ENCODE results near the gene WNT5A. TPM values are rescaled to one million over a fixed set of nuclear protein-coding genes. Genes with fewer than 3 reads are reported as not detected.

WNT5A gene
- total RNA-seq, 8 experiments from 2014 or later = 0.92 to 47.9 (median 18.9) TPM

DNA sequence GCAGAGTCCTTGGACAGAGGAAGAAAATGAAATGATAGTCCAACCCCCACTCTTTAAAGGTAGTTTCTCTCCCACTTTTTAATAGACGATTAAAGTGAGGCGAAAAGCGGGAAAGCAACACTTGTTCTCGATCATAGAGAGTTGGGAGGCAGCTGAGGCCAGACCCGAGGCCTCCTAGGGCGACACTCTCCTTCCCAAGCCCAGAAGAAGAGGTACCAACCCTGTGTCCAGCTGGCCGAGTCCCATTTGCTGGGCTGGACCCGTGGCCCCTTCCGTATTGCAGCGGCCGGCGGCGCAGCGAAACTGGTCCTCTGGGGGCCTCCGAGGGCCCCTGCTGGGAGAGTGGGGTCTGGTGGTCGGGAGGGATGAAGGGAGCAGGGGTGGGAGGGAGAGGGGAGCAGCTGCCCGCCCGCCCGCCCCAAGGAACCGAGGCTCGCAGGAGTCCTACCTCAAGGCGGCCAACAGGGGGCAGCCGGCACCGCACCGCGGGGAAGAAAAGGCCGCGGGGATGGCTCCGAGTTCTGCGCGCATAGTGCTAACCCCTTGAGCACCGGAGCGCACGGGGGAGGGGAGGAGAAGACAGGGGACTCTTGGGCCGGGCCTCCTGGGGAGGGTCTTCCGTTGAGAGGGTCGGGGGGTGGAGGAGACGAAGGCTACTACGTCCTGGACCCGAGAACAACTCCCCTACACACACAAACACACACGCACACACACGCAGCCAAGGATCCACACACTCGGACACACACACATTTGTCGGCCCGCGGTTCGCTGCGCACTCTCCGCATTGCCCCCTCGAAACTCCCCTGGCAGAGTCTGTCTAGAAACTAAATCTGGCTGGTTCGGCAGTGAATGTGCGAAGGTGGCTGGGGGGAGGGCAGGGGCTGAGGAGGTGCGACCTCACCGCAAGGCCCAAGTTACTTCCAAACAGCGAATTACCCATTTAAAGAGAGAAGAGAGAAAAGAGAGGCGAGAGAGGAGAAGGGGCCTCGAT is 2.0 kb downstream of the WNT5A start:
- Histone ChIP-seq H3K4me1 (replicated peaks in 1 of 2) (peaks cover 9 to 24% of the 10 kb centered on the region in 2 donors), H3K4me3 (peak overlapping the region; percentile 45 to 81 (median 48)), H3K27ac (peak overlapping the region in 1 of 2 donors; percentile 4)
- ATAC-seq (replicated peaks in 6 of 8) = peak; percentile 13 to 71 (median 62)
- in situ Hi-C loops (cut with MboI; ENCODE audit: low pct_unique_long_range_greater_than_20kb in 2 of 9, low sequenced_read_pairs in 9 of 9, unreplicated experiment in 9 of 9) = loop anchor here in 6 of 9 experiments (25.0 kb wide), 5 partner anchors 227 to 777 kb away; no protein-coding TSS in a partner anchor
- WGBS, 10 experiments = 0 to 60% (median 13%) methylated on average over 1 to 7 of the region's 57 CpGs; no CpG with 5 or more reads in 2 of the 10 experiments

DNA sequence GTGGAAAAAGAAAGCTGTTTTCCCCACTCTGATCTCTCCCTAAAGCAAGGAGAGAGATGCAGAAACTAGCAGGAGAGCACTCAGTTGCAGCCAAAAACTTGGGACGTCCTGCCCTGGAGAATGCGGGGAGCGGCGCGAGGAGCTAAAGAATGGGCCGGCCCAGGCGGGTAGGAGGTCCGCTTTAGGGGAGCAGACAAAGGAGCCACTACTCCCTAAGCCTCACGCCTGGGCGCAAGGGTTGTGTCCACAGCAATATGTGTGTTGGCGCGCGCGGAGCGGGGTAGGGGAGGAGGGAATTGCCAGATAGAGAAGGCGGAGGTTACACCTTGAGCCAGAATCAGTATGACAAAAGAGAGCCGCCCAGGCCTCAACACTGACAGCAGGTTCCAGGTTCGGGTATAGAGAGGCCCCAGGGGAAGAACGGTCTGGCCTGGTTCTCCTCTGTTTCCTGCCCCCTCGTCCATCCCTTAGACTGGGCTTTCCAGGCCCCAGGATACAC is 2.9 kb downstream of the WNT5A start:
- no peak for ATAC-seq (replicated peaks in 6 of 8)
- H3K4me1 ChIP-seq (replicated peaks in 1 of 2) = peaks cover 9 to 22% of the 10 kb centered on the region in 2 donors
- H3K4me3 ChIP-seq = peak overlapping the region in 1 of 5 donors; percentile 48
- H3K27ac ChIP-seq = no peak overlapping the region
- WGBS, 10 experiments = 12 to 80% (median 70%) methylated on average over 1 to 5 of the region's 20 CpGs; no CpG with 5 or more reads in 7 of the 10 experiments
- in situ Hi-C loops (cut with MboI; ENCODE audit: low pct_unique_long_range_greater_than_20kb in 2 of 9, low sequenced_read_pairs in 9 of 9, unreplicated experiment in 9 of 9) = loop anchor here in 6 of 9 experiments (25.0 kb wide), 5 partner anchors 228 to 778 kb away; no protein-coding TSS in a partner anchor

DNA sequence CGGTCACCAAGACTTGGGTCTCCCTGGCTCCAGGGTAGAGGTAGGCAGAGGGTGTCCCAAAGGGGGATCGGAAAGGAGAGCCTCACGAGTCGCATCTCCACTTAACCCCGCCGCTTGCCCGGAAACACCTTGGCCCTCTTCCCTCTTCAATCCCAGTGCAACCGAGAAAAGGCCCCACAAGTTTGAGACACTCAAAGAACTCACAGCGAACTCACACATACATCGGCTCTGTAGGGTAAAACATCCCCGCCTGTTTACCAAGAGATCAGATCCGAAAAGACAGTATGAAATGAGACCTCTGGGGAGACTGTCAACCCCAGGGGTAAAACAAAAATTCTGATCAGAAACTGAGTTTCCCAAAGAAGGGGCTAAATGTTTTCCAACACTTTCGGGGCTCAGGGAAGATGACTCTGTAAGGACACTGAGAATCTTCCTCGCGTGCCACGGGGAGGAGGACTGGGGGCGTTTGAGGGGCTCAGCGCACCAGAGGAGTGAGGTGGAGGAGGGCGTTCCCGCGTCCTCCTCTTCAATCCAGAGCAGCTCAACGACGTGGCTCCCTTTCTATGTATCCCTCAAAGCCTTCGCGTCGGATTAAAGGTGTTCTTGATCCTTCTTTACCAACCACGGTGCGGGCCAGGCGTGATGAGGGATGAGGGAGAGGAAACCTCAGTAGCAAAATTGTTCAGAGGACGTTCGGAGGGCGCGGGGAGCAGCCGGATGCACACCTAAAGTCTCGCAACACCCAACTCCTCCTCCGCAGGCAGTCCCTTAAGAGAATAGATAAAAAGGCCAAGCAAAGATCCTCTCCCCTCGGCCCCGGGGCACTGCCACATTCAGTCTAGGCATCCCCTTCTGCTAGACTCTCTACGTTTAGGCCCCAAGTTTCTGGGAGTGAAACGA is 3.7 kb downstream of the WNT5A start:
- H3K4me1 ChIP-seq (replicated peaks in 1 of 2) = peaks cover 9 to 22% of the 10 kb centered on the region in 2 donors
- in situ Hi-C loops (cut with MboI; ENCODE audit: low pct_unique_long_range_greater_than_20kb in 2 of 9, low sequenced_read_pairs in 9 of 9, unreplicated experiment in 9 of 9) = loop anchor here in 6 of 9 experiments (25.0 kb wide), 5 partner anchors 229 to 779 kb away; no protein-coding TSS in a partner anchor
- H3K27ac ChIP-seq = no peak overlapping the region
- peak overlapping the region in 2 of 5 donors; percentile 40 to 48 for H3K4me3 ChIP-seq
- WGBS, 10 experiments = 6 to 93% (median 30%) methylated on average over 4 to 20 of the region's 40 CpGs; no CpG with 5 or more reads in 3 of the 10 experiments
- ATAC-seq (replicated peaks in 6 of 8) = no peak

DNA sequence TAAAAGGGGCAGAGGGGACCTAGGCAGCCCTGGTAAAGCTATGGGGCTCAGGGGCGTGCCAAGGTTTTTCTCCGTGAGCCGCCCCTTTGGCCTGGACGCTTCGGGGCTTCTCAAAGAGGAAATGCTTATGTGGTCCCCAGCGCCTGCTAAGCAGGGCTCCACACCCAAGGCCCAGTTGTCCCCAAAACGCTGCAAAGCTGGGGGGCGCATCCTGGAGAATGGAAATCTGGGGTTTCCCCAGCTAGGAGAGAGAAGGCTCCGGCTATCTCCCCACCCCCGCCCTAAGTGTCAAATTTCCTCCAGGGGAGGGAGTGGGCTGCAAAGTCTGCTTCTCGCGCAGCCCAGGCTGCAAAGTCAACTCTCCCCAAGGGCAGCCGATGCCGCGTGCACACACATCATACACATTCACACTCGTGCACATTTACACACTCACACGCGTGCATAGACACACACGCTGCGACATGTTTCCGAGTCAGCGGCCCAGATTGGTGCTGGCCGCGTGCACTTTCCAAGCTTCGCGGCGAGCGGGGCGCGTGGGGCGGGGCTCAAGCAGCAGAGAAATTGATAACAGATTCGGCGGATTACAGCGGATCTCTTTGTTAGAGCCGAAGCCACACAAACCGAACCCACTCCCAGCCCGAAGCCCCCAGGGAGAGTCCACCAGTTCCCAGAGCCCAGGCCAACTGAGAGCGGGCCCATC is 4.5 kb downstream of the WNT5A start:
- WGBS, 10 experiments = 0 to 20% (median 6%) methylated on average over 1 to 7 of the region's 38 CpGs; no CpG with 5 or more reads in 4 of the 10 experiments
- peak in 4 of 8 experiments; percentile 1 to 14 (median 10) for ATAC-seq (replicated peaks in 6 of 8)
- H3K4me1 ChIP-seq (replicated peaks in 1 of 2) = peaks cover 9 to 23% of the 10 kb centered on the region in 2 donors
- H3K4me3 ChIP-seq = peak overlapping the region in 3 of 5 donors; percentile 40 to 48 (median 41)
- H3K27ac ChIP-seq = peak overlapping the region in 1 of 2 donors; percentile 30
- in situ Hi-C loops (cut with MboI; ENCODE audit: low pct_unique_long_range_greater_than_20kb in 2 of 9, low sequenced_read_pairs in 9 of 9, unreplicated experiment in 9 of 9) = loop anchor here in 6 of 9 experiments (25.0 kb wide), 5 partner anchors 230 to 780 kb away; no protein-coding TSS in a partner anchor

DNA sequence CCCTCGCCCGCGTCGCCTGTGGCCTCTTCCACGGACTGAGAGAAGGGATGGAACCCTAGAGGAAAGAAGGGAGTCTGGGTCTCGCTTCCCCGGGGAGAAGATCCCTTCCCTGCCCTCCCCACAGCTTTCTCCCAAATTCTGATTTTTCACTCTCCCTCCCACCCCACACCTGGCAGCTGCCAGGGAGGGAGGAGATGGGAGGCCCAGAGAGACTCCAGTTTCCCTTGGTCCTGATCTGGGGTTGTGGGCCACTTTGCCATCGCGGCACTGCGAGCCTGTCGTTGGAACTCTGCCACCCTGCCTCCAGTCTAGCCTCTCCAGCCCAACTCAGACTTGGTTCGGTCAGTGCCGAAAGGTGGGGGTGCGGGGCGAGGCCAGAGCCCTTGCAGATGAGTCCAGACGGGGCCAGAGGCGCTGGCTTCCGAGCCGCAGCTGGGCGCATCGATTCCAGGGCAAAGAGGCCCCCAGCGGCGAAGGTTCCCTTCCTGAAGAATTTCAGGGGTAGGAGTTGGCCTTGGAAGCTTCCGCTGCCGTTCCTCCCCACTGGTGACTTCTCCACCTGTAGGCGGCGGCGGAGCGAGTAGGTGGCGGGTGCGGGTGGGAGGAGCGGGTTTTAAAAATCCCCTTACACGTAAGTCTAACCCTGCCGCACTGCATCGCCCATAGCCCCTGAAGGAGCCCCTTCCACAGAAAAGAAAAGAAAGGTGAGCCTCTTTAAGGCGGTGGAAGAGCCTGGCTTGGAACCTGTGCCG is 5.2 kb downstream of the WNT5A start:
- peaks cover 7 to 30% of the 10 kb centered on the region in 2 donors for H3K4me1 ChIP-seq (replicated peaks in 1 of 2)
- H3K4me3 ChIP-seq = peak overlapping the region; percentile 1 to 48 (median 40)
- ATAC-seq (replicated peaks in 6 of 8) = peak; percentile 1 to 42 (median 14)
- H3K27ac ChIP-seq = peak overlapping the region in 1 of 2 donors; percentile 30
- in situ Hi-C loops (cut with MboI; ENCODE audit: low pct_unique_long_range_greater_than_20kb in 2 of 9, low sequenced_read_pairs in 9 of 9, unreplicated experiment in 9 of 9) = loop anchor here in 6 of 9 experiments (25.0 kb wide), 5 partner anchors 230 to 780 kb away; no protein-coding TSS in a partner anchor
- 0 to 7% (median 3%) methylated on average over 2 to 7 of the region's 37 CpGs; no CpG with 5 or more reads in 6 of the 10 experiments for WGBS, 10 experiments

DNA sequence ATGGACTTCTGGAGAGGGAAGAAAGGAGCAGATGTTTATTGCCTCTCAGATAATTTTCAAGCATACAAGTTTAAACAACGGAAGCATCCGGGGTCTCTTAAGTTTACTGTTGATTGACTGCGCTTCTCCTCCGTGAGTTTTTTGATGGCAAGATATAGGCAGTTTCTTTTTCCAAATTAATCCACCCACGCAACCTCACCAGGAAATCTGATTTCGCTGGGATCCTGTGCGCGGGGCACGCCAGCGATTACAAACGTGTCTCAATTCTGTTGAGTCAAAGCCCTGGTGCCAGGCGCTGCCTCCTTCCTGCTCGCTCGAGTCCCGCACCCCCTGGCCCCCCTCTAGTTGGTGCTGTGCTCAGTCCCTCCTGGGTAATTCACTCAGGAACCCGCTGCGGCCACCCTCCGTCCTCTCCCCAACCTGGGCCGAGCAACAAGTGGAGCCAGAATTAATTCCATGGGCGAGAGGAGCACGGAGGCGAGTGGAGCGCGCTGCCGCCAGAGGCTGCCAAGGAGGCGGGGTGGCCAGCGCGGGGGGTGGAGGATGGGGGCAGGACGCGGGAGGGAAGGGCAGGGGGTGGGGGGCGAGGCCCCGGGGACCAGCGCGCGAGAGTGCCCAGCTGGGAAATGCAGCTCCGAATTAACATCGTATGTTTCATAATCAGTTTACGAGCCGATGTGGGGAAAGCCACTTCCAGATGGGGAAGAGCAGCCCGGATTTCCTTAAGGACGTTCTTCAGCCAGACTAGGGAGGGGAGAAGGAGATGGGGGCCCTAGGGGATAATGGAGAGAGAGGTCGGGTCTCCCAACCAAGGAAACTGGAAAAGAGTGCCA is 6.0 kb downstream of the WNT5A start:
- 0 to 50% (median 6%) methylated on average over 1 to 11 of the region's 42 CpGs; no CpG with 5 or more reads in 1 of the 10 experiments for WGBS, 10 experiments
- in situ Hi-C loops (cut with MboI; ENCODE audit: low pct_unique_long_range_greater_than_20kb in 2 of 9, low sequenced_read_pairs in 9 of 9, unreplicated experiment in 9 of 9) = loop anchor here in 6 of 9 experiments (25.0 kb wide), 5 partner anchors 231 to 781 kb away; no protein-coding TSS in a partner anchor
- ATAC-seq (replicated peaks in 6 of 8) = peak; percentile 20 to 43 (median 32)

DNA sequence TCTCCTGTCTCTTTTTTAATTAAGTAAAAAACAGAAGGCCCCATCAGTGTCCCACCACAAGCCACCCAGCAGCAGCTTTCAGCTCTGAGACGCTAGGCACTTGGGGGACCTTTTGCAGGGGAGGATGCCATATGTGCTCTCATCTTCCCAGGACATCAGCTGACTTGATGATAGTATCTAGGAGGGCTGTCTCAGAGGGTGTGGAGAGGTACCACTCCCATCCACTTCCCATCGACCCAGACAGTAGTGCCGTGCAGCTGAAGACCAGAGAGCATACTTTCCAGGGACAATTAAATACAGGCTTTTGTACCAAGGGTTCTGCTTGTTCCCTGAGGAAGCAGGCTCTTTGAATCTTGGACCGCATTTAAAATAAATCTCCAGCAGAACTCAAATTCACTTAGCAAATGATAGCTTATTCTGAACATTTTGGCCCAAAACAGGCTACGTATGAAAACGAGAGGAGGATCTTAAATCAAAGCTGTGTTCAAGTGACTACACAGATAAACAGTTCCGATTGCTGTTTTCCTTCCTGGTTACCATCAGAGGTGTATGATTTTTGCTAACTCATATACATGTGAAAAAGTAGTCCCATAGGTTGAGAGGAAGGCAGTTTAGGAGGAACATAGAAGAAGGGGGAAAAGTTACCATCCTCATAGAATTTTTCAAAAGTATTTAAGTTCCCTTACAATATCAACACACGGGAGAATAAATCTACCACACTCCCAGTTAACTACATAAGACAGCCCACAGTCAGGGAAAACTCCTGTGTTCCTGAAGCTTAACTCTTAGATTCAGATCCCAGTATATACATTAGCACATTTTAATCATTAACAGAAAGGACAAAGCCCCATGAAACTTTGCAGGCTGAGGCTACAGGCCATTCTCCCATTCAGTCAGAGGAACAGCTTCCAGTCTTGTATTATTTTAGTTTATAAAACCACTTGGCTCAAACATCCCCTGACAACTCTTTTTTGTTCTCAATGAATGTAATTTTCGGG is 9.5 kb downstream of the WNT5A start:
- peak in 6 of 8 experiments; percentile 6 to 45 (median 29) for ATAC-seq (replicated peaks in 6 of 8)
- 20 to 76% (median 48%) methylated on average over 2 to 8 of the region's 9 CpGs for WGBS, 10 experiments

More for the DNA sequence above, 6.0 kb downstream of the WNT5A start:
- Histone ChIP-seq H3K27ac (no peak overlapping the region), H3K4me1 (replicated peaks in 1 of 2) (peaks cover 7 to 35% of the 10 kb centered on the region in 2 donors), H3K4me3 (peak overlapping the region; percentile 14 to 48 (median 40))

DNA sequence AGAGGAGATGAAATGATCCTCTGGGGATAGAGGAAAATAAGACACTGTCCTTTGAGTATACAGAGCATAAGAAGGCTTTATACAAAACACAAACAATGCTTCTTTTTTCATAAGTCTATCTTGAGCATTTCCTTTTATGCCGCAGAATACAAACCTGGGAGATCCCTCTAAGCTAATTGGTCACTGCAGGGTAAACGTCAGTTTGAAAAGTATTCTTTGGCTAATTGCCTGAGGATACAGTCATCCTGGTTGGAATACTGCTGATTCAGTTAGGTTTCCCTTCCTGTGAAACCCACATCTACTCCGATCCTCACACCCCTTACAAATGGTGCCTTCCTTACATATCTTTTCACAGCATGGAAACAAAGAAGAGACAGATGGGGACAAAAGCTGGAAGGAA is 10.6 kb downstream of the WNT5A start:
- ATAC-seq (replicated peaks in 6 of 8) = peak in 1 of 8 experiments; percentile 31
- in situ Hi-C loops (cut with MboI; ENCODE audit: low pct_unique_long_range_greater_than_20kb in 2 of 9, low sequenced_read_pairs in 9 of 9, unreplicated experiment in 9 of 9) = loop anchor here in 6 of 9 experiments (25.0 kb wide), 5 partner anchors 236 to 786 kb away; no protein-coding TSS in a partner anchor
- 0 to 75% (median 33%) methylated on average over 1 to 3 of the region's 3 CpGs; no CpG with 5 or more reads in 2 of the 10 experiments for WGBS, 10 experiments
- Histone ChIP-seq H3K4me1 (replicated peaks in 1 of 2) (peaks cover 3 to 36% of the 10 kb centered on the region in 2 donors), H3K4me3 (no peak overlapping the region), H3K27ac (no peak overlapping the region)

More for the DNA sequence above, 9.5 kb downstream of the WNT5A start:
- Histone ChIP-seq H3K4me3 (peak overlapping the region in 1 of 5 donors; percentile 6), H3K27ac (peak overlapping the region in 1 of 2 donors; percentile 55), H3K4me1 (replicated peaks in 1 of 2) (peaks cover 7 to 38% of the 10 kb centered on the region in 2 donors)
- in situ Hi-C loops (cut with MboI; ENCODE audit: low pct_unique_long_range_greater_than_20kb in 2 of 9, low sequenced_read_pairs in 9 of 9, unreplicated experiment in 9 of 9) = loop anchor here in 6 of 9 experiments (25.0 kb wide), 5 partner anchors 235 to 785 kb away; no protein-coding TSS in a partner anchor

DNA sequence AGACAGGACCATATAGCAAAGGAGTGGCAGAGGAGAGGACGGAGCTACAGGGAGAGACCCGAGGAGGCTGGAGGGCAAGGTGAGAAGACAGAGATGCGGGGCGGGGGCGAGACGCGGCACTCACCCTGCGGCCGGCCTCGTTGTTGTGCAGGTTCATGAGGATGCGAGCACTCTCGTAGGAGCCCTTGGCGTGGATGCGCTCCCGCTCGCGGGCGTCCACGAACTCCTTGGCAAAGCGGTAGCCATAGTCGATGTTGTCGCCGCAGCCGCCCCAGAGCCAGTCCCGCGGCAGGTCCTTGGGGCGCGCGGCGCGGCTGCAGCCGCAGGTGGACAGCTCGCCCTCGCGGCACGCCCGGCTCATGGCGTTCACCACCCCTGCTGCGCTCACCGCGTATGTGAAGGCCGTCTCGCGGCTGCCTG is 12.9 kb downstream of the WNT5A start:
- peak in 4 of 8 experiments; percentile 31 to 73 (median 70) for ATAC-seq (replicated peaks in 6 of 8)
- Histone ChIP-seq H3K27ac (no peak overlapping the region), H3K4me1 (replicated peaks in 1 of 2) (peaks cover 0 to 30% of the 10 kb centered on the region in 2 donors), H3K4me3 (peak overlapping the region in 2 of 5 donors; percentile 9 to 18)
- WGBS, 10 experiments = 55 to 100% (median 91%) methylated on average over 2 to 20 of the region's 44 CpGs; no CpG with 5 or more reads in 2 of the 10 experiments
- in situ Hi-C loops (cut with MboI; ENCODE audit: low pct_unique_long_range_greater_than_20kb in 2 of 9, low sequenced_read_pairs in 9 of 9, unreplicated experiment in 9 of 9) = loop anchor here in 1 of 9 experiments (25.0 kb wide), 1 partner anchor 612 kb away; no protein-coding TSS in a partner anchor
